Erythroblast (primary cell): Measurements from ENCODE around the gene FBXW12.

Source experiments
- GATA1 ChIP-seq: IDR thresholded peaks from 2 replicates; pipeline ENCODE4 v1.6.1; 2011; ENCODE audit warnings: low read depth, mild to moderate bottlenecking, control low read depth, low read length, moderate library complexity
- POLR2A ChIP-seq: IDR thresholded peaks from 2 replicates; pipeline ENCODE4 v1.6.1; 2011; ENCODE audit warnings: mild to moderate bottlenecking, low read length

- TF ChIP-seq POLR2A (no peak), GATA1 (no peak)
Measured at GRCh38 chr3:48435774-48436476, 63.9 kb downstream of the FBXW12 start.
